ENCODE measurements around the gene C19orf81.
"Not testable (repeated sequence)": the region's sequence is repeated elsewhere in the genome, so short reads cannot be mapped to it uniquely, and the experiment has no call there.

GRCh38 chr19:50620394-50620906, 28.8 kb upstream of the C19orf81 start:
- not testable (repeated sequence) for TF ChIP-seq CTCF (IDR thresholded peaks at IDR 0.05; ENCODE audit: insufficient read depth, low read depth, low read length); EZH2 (IDR thresholded peaks at IDR 0.05; ENCODE audit: insufficient read depth, low read length)
